H9 (cell line): ENCODE results near the gene DAB1. TPM values are rescaled to one million over a fixed set of nuclear protein-coding genes. Genes with fewer than 3 reads are reported as not detected.

Experiments used
- DNase-seq: peaks from one replicate; pipeline ENCODE4 v3.0.0-alpha.2; 2017
- H2AFZ ChIP-seq: one replicate; pipeline ENCODE4 v1.6.1; 2013; ENCODE audit warnings: mild to moderate bottlenecking, low read length, control low read depth, moderate library complexity
- H2AK5ac ChIP-seq: 2 replicates; pipeline ENCODE4 v1.6.1; 2013; ENCODE audit warnings: low read length, control low read depth, mixed read lengths; ENCODE audit not compliant: insufficient read length
- H2BK120ac ChIP-seq: one replicate; pipeline ENCODE4 v1.6.1; 2013; ENCODE audit warnings: low read depth, mild to moderate bottlenecking, low read length, control low read depth, inconsistent platforms; ENCODE audit not compliant: poor library complexity, severe bottlenecking
- H2BK12ac ChIP-seq: 2 replicates; pipeline ENCODE4 v1.6.1; 2013; ENCODE audit warnings: low read length, control low read depth, mixed read lengths, low read depth; ENCODE audit not compliant: insufficient read length
- H2BK15ac ChIP-seq: 2 replicates; pipeline ENCODE4 v1.6.1; 2013; ENCODE audit warnings: low read depth, low read length, control low read depth
- H2BK20ac ChIP-seq: one replicate; pipeline ENCODE4 v1.6.1; 2013; ENCODE audit warnings: low read depth, mild to moderate bottlenecking, low read length, control low read depth, inconsistent platforms; ENCODE audit not compliant: poor library complexity, severe bottlenecking
- H2BK5ac ChIP-seq: 2 replicates; pipeline ENCODE4 v1.6.1; 2013; ENCODE audit warnings: low read length, control low read depth, mixed read lengths; ENCODE audit not compliant: insufficient read length
- H3K14ac ChIP-seq: 2 replicates; pipeline ENCODE4 v1.6.1; 2013; ENCODE audit warnings: low read length, control low read depth; ENCODE audit not compliant: insufficient read depth
- H3K18ac ChIP-seq: 2 replicates; pipeline ENCODE4 v1.6.1; 2013; ENCODE audit warnings: low read depth, mild to moderate bottlenecking, mixed read lengths, low read length, control low read depth; ENCODE audit not compliant: insufficient read length
- H3K23ac ChIP-seq: 2 replicates; pipeline ENCODE4 v1.6.1; 2013; ENCODE audit warnings: low read length, control low read depth, mixed read lengths, low read depth; ENCODE audit not compliant: insufficient read length
- H3K23me2 ChIP-seq: 2 replicates; pipeline ENCODE4 v1.6.1; 2013; ENCODE audit warnings: low read depth, mild to moderate bottlenecking, mixed read lengths, low read length, control low read depth; ENCODE audit not compliant: insufficient read length, poor library complexity, severe bottlenecking
- H3K27ac ChIP-seq: 2 replicates; pipeline ENCODE4 v1.5.1; 2013; ENCODE audit warnings: low read length, control low read depth, mixed read lengths, low read depth; ENCODE audit not compliant: insufficient read length
- H3K27me3 ChIP-seq: 2 replicates; pipeline ENCODE4 v1.6.1; 2013; ENCODE audit warnings: low read length, control low read depth, inconsistent platforms; ENCODE audit not compliant: insufficient read depth
- H3K4ac ChIP-seq: 2 replicates; pipeline ENCODE4 v1.6.1; 2013; ENCODE audit warnings: low read depth, mild to moderate bottlenecking, control low read depth, inconsistent platforms, low read length, moderate library complexity
- H3K4me1 ChIP-seq: 2 replicates; pipeline ENCODE4 v1.6.1; 2013; ENCODE audit warnings: low read length, control low read depth, inconsistent platforms; ENCODE audit not compliant: insufficient read depth
- H3K4me2 ChIP-seq: 2 replicates; pipeline ENCODE4 v1.6.1; 2013; ENCODE audit warnings: low read length, control low read depth, mixed read lengths; ENCODE audit not compliant: insufficient read length, insufficient read depth
- H3K56ac ChIP-seq: 2 replicates; pipeline ENCODE4 v1.6.1; 2013; ENCODE audit warnings: low read depth, mild to moderate bottlenecking, mixed read lengths, low read length, control low read depth; ENCODE audit not compliant: insufficient read length
- H3K79me1 ChIP-seq: 2 replicates; pipeline ENCODE4 v1.6.1; 2013; ENCODE audit warnings: low read depth, mild to moderate bottlenecking, moderate library complexity, low read length, control low read depth, inconsistent platforms; ENCODE audit not compliant: insufficient read depth, poor library complexity, severe bottlenecking
- H3K79me2 ChIP-seq: 2 replicates; pipeline ENCODE4 v1.6.1; 2013; ENCODE audit warnings: low read length, control low read depth, inconsistent platforms; ENCODE audit not compliant: insufficient read depth
- H3K9ac ChIP-seq: 2 replicates; pipeline ENCODE4 v1.6.1; 2013; ENCODE audit warnings: low read length, control low read depth, mixed read lengths; ENCODE audit not compliant: insufficient read length; ENCODE audit errors: extremely low read depth
- H3K9me3 ChIP-seq: one replicate; pipeline ENCODE4 v1.6.1; 2013; ENCODE audit warnings: low read depth, low read length, inconsistent platforms; ENCODE audit not compliant: control insufficient read depth
- H3T11ph ChIP-seq: one replicate; pipeline ENCODE4 v1.6.1; 2013; ENCODE audit warnings: mild to moderate bottlenecking, low read length, control low read depth, inconsistent platforms
- H4K20me1 ChIP-seq: one replicate; pipeline ENCODE4 v1.6.1; 2013; ENCODE audit not compliant: control insufficient read depth, insufficient read length, insufficient read depth
- H4K5ac ChIP-seq: 2 replicates; pipeline ENCODE4 v1.6.1; 2013; ENCODE audit warnings: low read depth, mild to moderate bottlenecking, mixed read lengths, low read length, control low read depth; ENCODE audit not compliant: insufficient read length
- H4K8ac ChIP-seq: replicated peaks from 2 replicates; pipeline ENCODE4 v1.6.1; 2013; ENCODE audit warnings: low read length, control low read depth, mixed read lengths, low read depth; ENCODE audit not compliant: insufficient read length
- H4K91ac ChIP-seq: 2 replicates; pipeline ENCODE4 v1.6.1; 2013; ENCODE audit warnings: low read depth, mild to moderate bottlenecking, moderate library complexity, mixed read lengths, low read length, control low read depth; ENCODE audit not compliant: insufficient read length
- H3K27ac Mint-ChIP-seq, 3 experiments: 2 replicates in 2 of 3; 3 replicates in 1 of 3; pipeline ENCODE4 v1.8.0; 2020 to 2021; ENCODE audit warnings: mixed read lengths in 3 of 3, mild to moderate bottlenecking in 1 of 3, moderate library complexity in 1 of 3
- H3K27me3 Mint-ChIP-seq: 2 replicates; pipeline ENCODE4 v1.8.0; 2021; ENCODE audit warnings: low read depth, mild to moderate bottlenecking, moderate library complexity, mixed read lengths
- H3K36me3 Mint-ChIP-seq, 3 experiments: 2 replicates in 2 of 3; 3 replicates in 1 of 3; pipeline ENCODE4 v1.8.0; 2020 to 2021; ENCODE audit warnings: low read depth in 3 of 3, mixed read lengths in 3 of 3; ENCODE audit not compliant: insufficient read depth in 1 of 3
- H3K4me1 Mint-ChIP-seq, 2 experiments: 2 replicates each; pipeline ENCODE4 v1.8.0; 2020; ENCODE audit warnings: mixed read lengths in 2 of 2
- H3K4me3 Mint-ChIP-seq, 2 experiments: 2 replicates in 1 of 2; 3 replicates in 1 of 2; pipeline ENCODE4 v1.8.0; 2020 to 2021; ENCODE audit warnings: mild to moderate bottlenecking in 2 of 2, mixed read lengths in 2 of 2, moderate library complexity in 1 of 2
- H3K9me3 Mint-ChIP-seq, 2 experiments: 2 replicates in 1 of 2; 3 replicates in 1 of 2; pipeline ENCODE4 v1.8.0; 2020; ENCODE audit warnings: mild to moderate bottlenecking in 2 of 2, mixed read lengths in 2 of 2, moderate library complexity in 1 of 2
- CTCF ChIP-seq: fragments of 200-600 bp; sonication (generic); conservative IDR thresholded peaks from 3 replicates; pipeline ENCODE4 v1.8.0; 2021; ENCODE audit warnings: antibody characterized with exemption, mild to moderate bottlenecking
- WGBS: extraction: QIAGEN DNeasy Blood & Tissue Kit; methylation state at CpG from one replicate; pipeline ENCODE4 v1.1.7; 2013; ENCODE audit warnings: missing lambda C conversion rate, low lambda C conversion rate, mixed read lengths; ENCODE audit not compliant: insufficient read length; ENCODE audit errors: extremely low coverage; 5-methylcytosine and 5-hydroxymethylcytosine counted together
- total RNA-seq: library from RNA; stranded (reverse); gene quantifications from 2 replicates; pipeline ENCODE4 v1.2.1, GENCODE V29; 2021

Gene DAB1
- total RNA-seq, 1 experiment from 2014 or later, result 9.3 TPM

- no peaks in the 10 kb centered on the region for H4K20me1 ChIP-seq
- TF ChIP-seq CTCF, result no peak
- no peak overlapping the region for H2AFZ ChIP-seq
- H3K9me3 Mint-ChIP-seq, result no peaks in the 10 kb centered on the region
- no peaks in the 10 kb centered on the region for H3K23me2 ChIP-seq
- no peak overlapping the region for H2BK5ac ChIP-seq
- H3K27ac ChIP-seq, result no peak overlapping the region
- no peak overlapping the region for H3K27ac Mint-ChIP-seq
- H3K27me3 ChIP-seq, result no peaks in the 10 kb centered on the region
- H3K9me3 ChIP-seq, result no peaks in the 10 kb centered on the region
- no peak overlapping the region for H3K4me3 Mint-ChIP-seq
- H4K8ac ChIP-seq, result no peak overlapping the region
- no peaks in the 10 kb centered on the region for H3K79me1 ChIP-seq
- no peak overlapping the region for H2BK20ac ChIP-seq
- H3K4me1 Mint-ChIP-seq, result peaks cover 1 to 7% of the 10 kb centered on the region in 2 experiments
- no peak overlapping the region for H3K56ac ChIP-seq
- no peaks in the 10 kb centered on the region for H3K79me2 ChIP-seq
- DNase-seq, result no peak
- H3K14ac ChIP-seq, result no peak overlapping the region
- no peak overlapping the region for H3K23ac ChIP-seq
- no peak overlapping the region for H2BK15ac ChIP-seq
- no peaks in the 10 kb centered on the region for H3K4me1 ChIP-seq
- no peak overlapping the region for H4K91ac ChIP-seq
- no peak overlapping the region for H3K18ac ChIP-seq
- no peak overlapping the region for H4K5ac ChIP-seq
- H2BK120ac ChIP-seq, result no peak overlapping the region
- H3K36me3 Mint-ChIP-seq, result no peaks in the 10 kb centered on the region
- H3K9ac ChIP-seq, result no peak overlapping the region
- no CpG with 5 or more reads among the region's 1 CpG for WGBS
- H3K4ac ChIP-seq, result no peak overlapping the region
- no peak overlapping the region for H2BK12ac ChIP-seq
- H3K4me2 ChIP-seq, result no peak overlapping the region
- H2AK5ac ChIP-seq, result no peak overlapping the region
- H3K27me3 Mint-ChIP-seq, result peaks cover 2% of the 10 kb centered on the region; the same call in 1 of the 2 replicates
- no peak overlapping the region for H3T11ph ChIP-seq
Measured at GRCh38 chr1:57134803-57135202, 289.1 kb downstream of the DAB1 start.
